ENCODE measurements around the gene RABGAP1L. TPM values are rescaled to one million over a fixed set of nuclear protein-coding genes. Genes with fewer than 3 reads are reported as not detected.

The RABGAP1L gene
- total and polyA plus RNA-seq, 2 of the 4 experiments (the other 2 are of a cell fraction): 7.9 to 26.7 TPM

DNA sequence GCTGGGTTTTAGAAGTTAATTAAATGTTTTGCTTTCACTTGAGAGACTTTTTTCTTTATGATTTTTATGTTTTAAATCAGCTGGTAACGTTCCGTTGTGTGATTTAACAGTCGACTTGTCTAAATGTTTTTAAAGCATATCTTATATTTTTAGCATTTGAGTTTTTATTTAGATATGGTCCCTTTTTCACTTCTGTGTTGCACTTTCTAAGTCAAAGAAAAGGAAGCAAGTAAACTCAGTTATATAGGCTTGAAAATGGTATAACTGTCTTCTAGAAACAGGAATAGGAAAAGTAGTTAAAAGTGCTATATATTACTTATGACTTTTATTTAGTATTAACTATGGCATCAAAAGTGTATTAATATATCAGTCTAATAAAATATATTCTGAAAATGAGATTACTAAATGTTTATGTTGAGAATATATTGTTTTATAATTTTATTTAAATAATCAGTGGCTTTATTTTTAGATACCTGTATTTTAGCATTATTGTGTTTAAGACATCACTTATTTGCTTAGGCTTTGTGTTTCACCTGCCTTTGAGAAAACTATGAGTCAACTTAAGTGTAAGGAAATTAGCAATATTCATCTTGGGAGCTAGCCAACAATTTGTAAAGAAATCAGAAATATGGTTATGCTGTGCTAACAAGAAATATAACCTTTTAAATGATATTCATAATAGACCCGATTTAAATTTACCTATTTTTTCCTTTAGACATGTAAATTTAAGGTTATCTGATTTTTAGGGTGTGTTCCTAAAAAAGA lies 60.5 kb downstream of the RABGAP1L start:
- H4K20me1 ChIP-seq (ENCODE audit: insufficient read depth, low read length): no peaks in the 10 kb centered on the region
- H2BK5ac ChIP-seq (ENCODE audit: low read depth, low read length, poor library complexity, severe bottlenecking): no peak overlapping the region
- no peaks in the 10 kb centered on the region for H3K9me1 ChIP-seq (ENCODE audit: insufficient read depth, low read length)
- H3K14ac ChIP-seq (replicated peaks; ENCODE audit: low read depth, low read length): no peak overlapping the region
- no peak overlapping the region for H3K27ac ChIP-seq (ENCODE audit: insufficient read depth, low read length)
- no peak overlapping the region for H4K5ac ChIP-seq (ENCODE audit: low read depth, low read length)
- CTCF ChIA-PET: no interaction called here
- H3K27me3 ChIP-seq (ENCODE audit: control insufficient read depth, insufficient read depth, low read length): no peaks in the 10 kb centered on the region
- intact Hi-C loops (cut with micrococcal nuclease) (loop anchor here (1.0 to 10.0 kb wide), 6 partner anchors 122 to 1475 kb away; no protein-coding TSS in a partner anchor), in situ Hi-C loops (cut with MboI; ENCODE audit: low sequenced_read_pairs) (loop anchor here (25.0 kb wide), 1 partner anchor 1457 kb away; no protein-coding TSS in a partner anchor), dilution Hi-C loops (cut with HindIII; ENCODE audit: low sequenced_read_pairs, unreplicated experiment) (no loop called here)
- H3K9ac ChIP-seq (ENCODE audit: low read depth, low read length): no peak overlapping the region
- no peaks in the 10 kb centered on the region for H3K79me1 ChIP-seq (ENCODE audit: low read depth in 1 of 2, low read length in 2 of 2)
- no peak overlapping the region for H2AFZ ChIP-seq (replicated peaks; ENCODE audit: low read length, poor library complexity)
- DNase-seq (no peak), ATAC-seq (ENCODE audit: low read depth) (no peak)
- no peak overlapping the region for H4K91ac ChIP-seq (ENCODE audit: insufficient read depth, low read depth, low read length)
- no CpG with 5 or more reads among the region's 4 CpGs for WGBS, 2 experiments (ENCODE audit: extremely low coverage in 2 of 2, insufficient read length in 1 of 2)
- H3K4me2 ChIP-seq (ENCODE audit: low read depth, low read length): no peak overlapping the region
- H2BK15ac ChIP-seq (ENCODE audit: low read depth, low read length): no peak overlapping the region
- no peak overlapping the region for H2AK5ac ChIP-seq (ENCODE audit: low read depth, low read length)
- no peaks in the 10 kb centered on the region for H3K4me1 ChIP-seq (ENCODE audit: control insufficient read depth, insufficient read depth, low read length)
- no peaks in the 10 kb centered on the region for H3K9me3 ChIP-seq (ENCODE audit: control insufficient read depth, insufficient read depth, low read length)
- H3K56ac ChIP-seq (ENCODE audit: extremely low read depth, insufficient read depth, low read length): no peak overlapping the region
- POLR2A ChIA-PET (ENCODE audit: unreplicated experiment): interaction anchor here (0.6 kb wide), 1 partner anchor 318 kb away, joined by 6 read pairs; no protein-coding TSS in a partner anchor
- H3K4me3 ChIP-seq (ENCODE audit: insufficient read depth, low read depth, low read length): no peak overlapping the region
- H2AK9ac ChIP-seq (replicated peaks; ENCODE audit: low read depth, low read length, poor library complexity): no peak overlapping the region
- H3K23ac ChIP-seq (ENCODE audit: low read depth, low read length): no peak overlapping the region
- no peak overlapping the region for H3K4ac ChIP-seq (ENCODE audit: low read depth, low read length)
- H4K8ac ChIP-seq (ENCODE audit: low read depth in 2 of 2, low read length in 2 of 2): no peak overlapping the region
- H2BK120ac ChIP-seq (ENCODE audit: low read depth, low read length): no peak overlapping the region
- no peak overlapping the region for H3K18ac ChIP-seq (ENCODE audit: low read depth, low read length)
- BruUV-seq (replicated peaks): no TSS peak
- no peak overlapping the region for H2BK20ac ChIP-seq (ENCODE audit: low read depth, low read length)
- no peaks in the 10 kb centered on the region for H3K36me3 ChIP-seq (ENCODE audit: control insufficient read depth, insufficient read depth, low read length)
- no peak for TF ChIP-seq CEBPB (IDR thresholded peaks at IDR 0.05; ENCODE audit: low read depth, low read length)
- no peak for TF ChIP-seq CHD1 (IDR thresholded peaks at IDR 0.05; ENCODE audit: low read depth, low read length)
- no peak for TF ChIP-seq BHLHE40 (IDR thresholded peaks at IDR 0.05; ENCODE audit: low read depth, low read length)
- no peak for TF ChIP-seq POLR2A (IDR thresholded peaks at IDR 0.05; ENCODE audit: low read depth, low read length)
- TF ChIP-seq, protein P1, sequence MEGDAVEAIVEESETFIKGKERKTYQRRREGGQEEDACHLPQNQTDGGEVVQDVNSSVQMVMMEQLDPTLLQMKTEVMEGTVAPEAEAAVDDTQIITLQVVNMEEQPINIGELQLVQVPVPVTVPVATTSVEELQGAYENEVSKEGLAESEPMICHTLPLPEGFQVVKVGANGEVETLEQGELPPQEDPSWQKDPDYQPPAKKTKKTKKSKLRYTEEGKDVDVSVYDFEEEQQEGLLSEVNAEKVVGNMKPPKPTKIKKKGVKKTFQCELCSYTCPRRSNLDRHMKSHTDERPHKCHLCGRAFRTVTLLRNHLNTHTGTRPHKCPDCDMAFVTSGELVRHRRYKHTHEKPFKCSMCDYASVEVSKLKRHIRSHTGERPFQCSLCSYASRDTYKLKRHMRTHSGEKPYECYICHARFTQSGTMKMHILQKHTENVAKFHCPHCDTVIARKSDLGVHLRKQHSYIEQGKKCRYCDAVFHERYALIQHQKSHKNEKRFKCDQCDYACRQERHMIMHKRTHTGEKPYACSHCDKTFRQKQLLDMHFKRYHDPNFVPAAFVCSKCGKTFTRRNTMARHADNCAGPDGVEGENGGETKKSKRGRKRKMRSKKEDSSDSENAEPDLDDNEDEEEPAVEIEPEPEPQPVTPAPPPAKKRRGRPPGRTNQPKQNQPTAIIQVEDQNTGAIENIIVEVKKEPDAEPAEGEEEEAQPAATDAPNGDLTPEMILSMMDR (conservative IDR thresholded peaks at IDR 0.05; ENCODE audit: low read depth, low read length): no peak
- TF ChIP-seq FOS (IDR thresholded peaks at IDR 0.05; ENCODE audit: low read depth, low read length): no peak
- TF ChIP-seq, protein P2, sequence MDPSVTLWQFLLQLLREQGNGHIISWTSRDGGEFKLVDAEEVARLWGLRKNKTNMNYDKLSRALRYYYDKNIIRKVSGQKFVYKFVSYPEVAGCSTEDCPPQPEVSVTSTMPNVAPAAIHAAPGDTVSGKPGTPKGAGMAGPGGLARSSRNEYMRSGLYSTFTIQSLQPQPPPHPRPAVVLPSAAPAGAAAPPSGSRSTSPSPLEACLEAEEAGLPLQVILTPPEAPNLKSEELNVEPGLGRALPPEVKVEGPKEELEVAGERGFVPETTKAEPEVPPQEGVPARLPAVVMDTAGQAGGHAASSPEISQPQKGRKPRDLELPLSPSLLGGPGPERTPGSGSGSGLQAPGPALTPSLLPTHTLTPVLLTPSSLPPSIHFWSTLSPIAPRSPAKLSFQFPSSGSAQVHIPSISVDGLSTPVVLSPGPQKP (IDR thresholded peaks at IDR 0.05; ENCODE audit: borderline replicate concordance, low read depth, low read length): no peak
- no peak for TF ChIP-seq MXI1 (IDR thresholded peaks at IDR 0.05; ENCODE audit: borderline replicate concordance, low read depth, low read length)
- TF ChIP-seq SMC3 (IDR thresholded peaks at IDR 0.05; ENCODE audit: low read depth, low read length): no peak
- TF ChIP-seq RFX5 (IDR thresholded peaks at IDR 0.05; ENCODE audit: low read depth, low read length): no peak
- TF ChIP-seq RCOR1 (IDR thresholded peaks at IDR 0.05; ENCODE audit: insufficient replicate concordance, low read length): no peak
- no peak for TF ChIP-seq MAZ (IDR thresholded peaks at IDR 0.05; ENCODE audit: borderline replicate concordance, low read depth, low read length)
- TF ChIP-seq, protein P3, sequence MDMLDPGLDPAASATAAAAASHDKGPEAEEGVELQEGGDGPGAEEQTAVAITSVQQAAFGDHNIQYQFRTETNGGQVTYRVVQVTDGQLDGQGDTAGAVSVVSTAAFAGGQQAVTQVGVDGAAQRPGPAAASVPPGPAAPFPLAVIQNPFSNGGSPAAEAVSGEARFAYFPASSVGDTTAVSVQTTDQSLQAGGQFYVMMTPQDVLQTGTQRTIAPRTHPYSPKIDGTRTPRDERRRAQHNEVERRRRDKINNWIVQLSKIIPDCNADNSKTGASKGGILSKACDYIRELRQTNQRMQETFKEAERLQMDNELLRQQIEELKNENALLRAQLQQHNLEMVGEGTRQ (IDR thresholded peaks at IDR 0.05; ENCODE audit: low read depth, low read length): no peak
- no peak for TF ChIP-seq MAFK (IDR thresholded peaks at IDR 0.05; ENCODE audit: low read depth, low read length)
- no peak for TF ChIP-seq NFE2L2 (IDR thresholded peaks at IDR 0.05; ENCODE audit: low read depth, low read length)
